Uterus (tissue), 2 donors: ENCODE results near the gene C3orf18.

Source experiments
- POLR2A ChIP-seq, 2 donors: fragments of 450-650 bp; IDR thresholded peaks; one replicate each; pipeline ENCODE4 v1.6.1; 2016; ENCODE audit warnings: antibody characterized with exemption in 2 of 2, mild to moderate bottlenecking in 1 of 2, moderate library complexity in 1 of 2
- TF ChIP-seq, protein P1 (sequence below), 4 experiments: fragments of 200-600 bp in 2 of 4; fragments of 450-650 bp in 2 of 4; sonication (generic) in 2 of 4; IDR thresholded peaks; one replicate each; pipeline ENCODE4 v1.5.1; 2016 to 2019; ENCODE audit warnings: antibody characterized with exemption in 4 of 4, mild to moderate bottlenecking in 2 of 4, moderate library complexity in 1 of 4

DNA sequence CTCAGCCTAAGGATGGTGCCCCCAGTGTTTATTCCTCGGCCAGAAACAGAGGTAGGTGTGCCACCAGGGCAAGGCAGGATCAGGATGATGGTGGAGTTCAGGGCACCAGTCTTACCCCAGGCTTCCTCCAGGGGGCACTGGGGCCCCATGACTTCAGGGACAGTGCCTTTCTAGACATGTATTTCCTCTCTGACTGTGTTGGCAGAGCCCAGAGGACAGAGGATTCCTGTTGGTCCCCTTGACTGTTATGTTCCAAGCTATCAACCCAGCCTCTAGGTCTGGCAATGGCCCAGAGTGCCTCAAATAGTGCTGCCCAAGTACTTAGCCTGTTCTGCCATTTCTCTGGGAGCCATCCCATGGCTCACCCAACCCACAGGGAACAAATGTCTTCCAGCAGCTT, 4.6 kb upstream of the C3orf18 start:
- TF ChIP-seq, protein P1, sequence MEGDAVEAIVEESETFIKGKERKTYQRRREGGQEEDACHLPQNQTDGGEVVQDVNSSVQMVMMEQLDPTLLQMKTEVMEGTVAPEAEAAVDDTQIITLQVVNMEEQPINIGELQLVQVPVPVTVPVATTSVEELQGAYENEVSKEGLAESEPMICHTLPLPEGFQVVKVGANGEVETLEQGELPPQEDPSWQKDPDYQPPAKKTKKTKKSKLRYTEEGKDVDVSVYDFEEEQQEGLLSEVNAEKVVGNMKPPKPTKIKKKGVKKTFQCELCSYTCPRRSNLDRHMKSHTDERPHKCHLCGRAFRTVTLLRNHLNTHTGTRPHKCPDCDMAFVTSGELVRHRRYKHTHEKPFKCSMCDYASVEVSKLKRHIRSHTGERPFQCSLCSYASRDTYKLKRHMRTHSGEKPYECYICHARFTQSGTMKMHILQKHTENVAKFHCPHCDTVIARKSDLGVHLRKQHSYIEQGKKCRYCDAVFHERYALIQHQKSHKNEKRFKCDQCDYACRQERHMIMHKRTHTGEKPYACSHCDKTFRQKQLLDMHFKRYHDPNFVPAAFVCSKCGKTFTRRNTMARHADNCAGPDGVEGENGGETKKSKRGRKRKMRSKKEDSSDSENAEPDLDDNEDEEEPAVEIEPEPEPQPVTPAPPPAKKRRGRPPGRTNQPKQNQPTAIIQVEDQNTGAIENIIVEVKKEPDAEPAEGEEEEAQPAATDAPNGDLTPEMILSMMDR (IDR thresholded peaks at IDR 0.05), result peak; percentile 87 to 97 (median 92)
- TF ChIP-seq POLR2A (IDR thresholded peaks at IDR 0.05), result no peak
